Measurements from ENCODE around the gene PDS5A.
"Not testable (repeated sequence)": the region's sequence is repeated elsewhere in the genome, so short reads cannot be mapped to it uniquely, and the experiment has no call there.

Gene PDS5A

DNA sequence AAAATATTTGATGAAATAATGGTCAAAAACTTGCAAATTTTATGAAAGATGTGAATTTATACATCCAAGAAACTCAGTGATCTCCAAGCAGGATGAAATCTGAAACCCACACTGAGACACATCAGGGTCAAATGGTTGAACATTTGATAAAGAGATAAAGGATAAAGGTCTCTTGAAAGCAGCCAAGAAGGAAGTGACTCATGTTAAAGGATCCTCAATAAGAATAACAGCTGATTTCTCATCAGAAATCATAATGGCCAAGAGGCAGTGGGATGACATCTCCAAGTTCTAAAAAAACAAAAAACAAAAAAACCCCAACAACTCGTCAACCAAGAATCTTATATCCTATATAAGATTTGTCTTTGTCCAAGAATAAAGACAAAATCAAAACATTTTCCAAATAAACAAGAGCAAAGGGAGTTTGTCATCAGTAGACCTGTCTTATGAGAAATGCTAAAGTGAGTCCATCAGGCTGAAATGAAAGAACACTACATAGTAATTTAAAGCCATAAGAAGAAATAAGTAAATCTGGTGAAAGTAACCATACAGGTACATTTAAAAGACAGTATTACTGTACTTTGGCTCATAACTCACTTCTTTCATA lies 121.7 kb downstream of the PDS5A start:
- DNase-seq (ENCODE audit: low read depth), result no peak
- TF ChIP-seq, protein P1, sequence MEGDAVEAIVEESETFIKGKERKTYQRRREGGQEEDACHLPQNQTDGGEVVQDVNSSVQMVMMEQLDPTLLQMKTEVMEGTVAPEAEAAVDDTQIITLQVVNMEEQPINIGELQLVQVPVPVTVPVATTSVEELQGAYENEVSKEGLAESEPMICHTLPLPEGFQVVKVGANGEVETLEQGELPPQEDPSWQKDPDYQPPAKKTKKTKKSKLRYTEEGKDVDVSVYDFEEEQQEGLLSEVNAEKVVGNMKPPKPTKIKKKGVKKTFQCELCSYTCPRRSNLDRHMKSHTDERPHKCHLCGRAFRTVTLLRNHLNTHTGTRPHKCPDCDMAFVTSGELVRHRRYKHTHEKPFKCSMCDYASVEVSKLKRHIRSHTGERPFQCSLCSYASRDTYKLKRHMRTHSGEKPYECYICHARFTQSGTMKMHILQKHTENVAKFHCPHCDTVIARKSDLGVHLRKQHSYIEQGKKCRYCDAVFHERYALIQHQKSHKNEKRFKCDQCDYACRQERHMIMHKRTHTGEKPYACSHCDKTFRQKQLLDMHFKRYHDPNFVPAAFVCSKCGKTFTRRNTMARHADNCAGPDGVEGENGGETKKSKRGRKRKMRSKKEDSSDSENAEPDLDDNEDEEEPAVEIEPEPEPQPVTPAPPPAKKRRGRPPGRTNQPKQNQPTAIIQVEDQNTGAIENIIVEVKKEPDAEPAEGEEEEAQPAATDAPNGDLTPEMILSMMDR (IDR thresholded peaks at IDR 0.05; ENCODE audit: control insufficient read depth, extremely low read depth, insufficient read depth), result no peak
- no peak overlapping the region for H3K4me3 ChIP-seq (ENCODE audit: low read depth, low read length)

DNA sequence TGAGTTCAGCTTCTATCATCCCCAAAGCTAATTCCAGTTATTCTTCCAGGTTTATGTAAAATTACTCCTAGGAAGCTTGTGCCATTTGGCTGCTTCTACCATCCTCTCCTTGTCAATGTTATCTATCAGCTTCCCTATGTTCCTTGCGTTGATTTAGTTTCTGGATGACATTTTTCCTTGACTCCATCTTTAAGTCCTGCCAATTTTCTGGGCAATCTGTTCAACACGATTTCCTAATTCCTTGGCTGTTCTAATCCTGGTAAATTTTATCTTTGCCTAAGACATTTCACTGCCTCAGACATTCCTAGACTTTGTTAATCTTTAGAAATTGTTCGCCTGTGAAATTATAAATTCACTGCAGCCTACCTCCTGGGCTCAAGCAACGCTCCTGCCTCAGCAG lies 125.1 kb downstream of the PDS5A start:
- DNase-seq (ENCODE audit: low read depth), result no peak
- TF ChIP-seq, protein P1 (IDR thresholded peaks at IDR 0.05; ENCODE audit: control insufficient read depth, extremely low read depth, insufficient read depth), result no peak
- no peak overlapping the region for H3K4me3 ChIP-seq (ENCODE audit: low read depth, low read length)

DNA sequence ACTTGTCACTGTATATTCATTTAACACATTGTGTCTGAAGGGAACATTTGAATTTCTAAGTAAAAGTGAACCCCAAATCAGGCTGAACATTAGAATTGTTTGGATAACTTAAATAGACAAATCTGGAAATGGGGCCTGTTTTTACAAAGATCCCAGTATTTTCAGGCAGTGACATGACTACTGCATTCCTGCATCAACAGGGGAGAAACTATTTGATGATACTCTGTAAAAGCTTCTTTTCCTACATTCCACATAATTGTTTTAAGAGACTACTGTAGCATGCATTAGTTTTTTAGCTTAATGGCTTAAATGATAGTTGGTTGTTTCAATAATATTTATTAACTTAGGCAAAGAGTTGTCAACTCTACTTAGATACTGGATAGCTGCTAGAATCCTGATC lies 127.0 kb downstream of the PDS5A start:
- H3K4me3 ChIP-seq (ENCODE audit: low read depth, low read length), result no peak overlapping the region
- DNase-seq (ENCODE audit: low read depth), result no peak
- TF ChIP-seq, protein P1 (IDR thresholded peaks at IDR 0.05; ENCODE audit: control insufficient read depth, extremely low read depth, insufficient read depth), result no peak

DNA sequence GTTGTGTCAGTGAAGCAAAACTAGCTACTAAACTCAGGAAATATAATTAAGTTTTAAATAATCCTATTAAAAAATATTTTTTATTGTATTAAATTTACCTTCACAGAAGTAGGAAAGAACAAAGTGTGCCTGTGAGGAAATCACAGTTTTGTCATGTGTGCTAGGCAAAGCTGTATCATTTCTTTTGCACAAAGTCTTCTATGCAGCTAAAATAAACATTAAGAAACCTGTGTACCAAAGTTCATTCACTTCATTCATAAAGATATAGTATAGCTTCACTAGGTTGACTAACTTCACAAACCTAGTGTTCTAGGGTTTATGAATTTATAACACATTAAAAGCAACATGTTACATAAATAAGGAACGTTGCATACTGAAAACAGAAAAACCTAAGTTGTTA lies 131.0 kb downstream of the PDS5A start:
- H3K4me3 ChIP-seq (ENCODE audit: low read depth, low read length), result no peak overlapping the region
- DNase-seq (ENCODE audit: low read depth), result no peak
- TF ChIP-seq, protein P1 (IDR thresholded peaks at IDR 0.05; ENCODE audit: control insufficient read depth, extremely low read depth, insufficient read depth), result no peak

DNA sequence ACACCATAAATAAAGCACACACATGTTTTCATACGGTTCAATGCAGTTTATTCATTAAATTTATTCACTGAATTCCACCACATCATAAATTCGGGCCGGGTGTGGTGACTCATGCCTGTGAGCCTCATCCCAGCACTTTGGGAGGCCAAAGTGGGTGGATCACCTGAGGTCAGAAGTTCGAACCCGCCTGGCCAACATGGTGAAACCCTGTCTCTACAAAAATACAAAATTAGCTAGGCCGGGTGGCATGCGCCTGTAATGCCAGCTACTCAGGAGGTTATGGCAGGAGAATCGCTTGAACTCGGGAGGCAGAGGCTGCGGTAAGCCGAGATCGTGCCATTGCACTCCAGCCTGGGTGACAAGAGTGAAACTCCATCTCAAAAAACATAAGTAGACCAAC lies 131.6 kb downstream of the PDS5A start:
- TF ChIP-seq, protein P1 (IDR thresholded peaks at IDR 0.05; ENCODE audit: control insufficient read depth, extremely low read depth, insufficient read depth), result no peak
- DNase-seq (ENCODE audit: low read depth), result no peak
- H3K4me3 ChIP-seq (ENCODE audit: low read depth, low read length), result no peak overlapping the region

DNA sequence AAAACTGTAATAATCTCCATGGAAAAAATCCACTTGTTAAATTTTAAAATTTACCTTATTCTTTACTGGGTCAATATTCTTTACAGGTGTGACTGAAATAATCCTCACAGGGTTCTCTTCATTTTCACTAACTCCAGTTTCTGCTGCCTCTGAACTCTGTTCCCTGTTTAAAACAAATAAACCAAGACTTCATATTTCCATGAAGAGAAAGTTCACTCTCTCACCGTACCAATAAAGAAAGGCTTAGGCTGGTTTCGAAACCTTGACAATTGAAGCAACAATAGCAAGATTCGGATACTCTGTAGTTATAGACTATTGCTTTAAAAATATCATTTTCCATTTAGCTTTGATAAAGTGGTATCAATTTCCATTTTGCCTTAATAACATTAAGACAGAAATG lies 135.8 kb downstream of the PDS5A start:
- no peak for DNase-seq (ENCODE audit: low read depth)
- TF ChIP-seq, protein P1 (IDR thresholded peaks at IDR 0.05; ENCODE audit: control insufficient read depth, extremely low read depth, insufficient read depth), result no peak
- no peak overlapping the region for H3K4me3 ChIP-seq (ENCODE audit: low read depth, low read length)

DNA sequence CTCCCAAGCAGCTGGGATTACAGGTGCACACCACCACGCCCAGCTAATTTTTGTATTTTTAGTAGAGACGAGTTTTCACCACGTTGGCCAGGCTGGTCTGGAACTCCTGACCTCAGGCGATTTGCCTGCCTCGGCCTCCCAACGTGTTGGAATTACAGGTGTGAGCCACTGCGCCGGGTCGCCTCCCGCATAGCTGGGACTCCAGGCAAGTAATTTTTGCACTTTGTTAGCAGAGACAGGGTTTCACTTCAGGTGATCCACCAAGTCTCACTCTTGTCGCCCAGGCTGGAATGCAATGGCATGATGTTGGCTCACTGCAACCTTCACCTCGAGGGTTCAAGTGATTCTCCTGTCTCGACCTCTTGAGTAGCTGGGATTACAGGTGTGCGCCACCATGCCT lies 137.2 kb downstream of the PDS5A start:
- DNase-seq (ENCODE audit: low read depth); H3K4me3 ChIP-seq (ENCODE audit: low read depth, low read length): not testable (repeated sequence)

Measured in LNCaP clone FGC (cell line).